Endothelial cell of umbilical vein (primary cell): ENCODE measurements around the gene PPIH. TPM values are rescaled to one million over a fixed set of nuclear protein-coding genes. Genes with fewer than 3 reads are reported as not detected.

Experiments used
- BruUV-seq: library from RNA; stranded (reverse); fragments of 400-500 nt; replicated peaks from 2 replicates; lab custom pipeline; 2021; lab: Mats Ljungman, UMichigan
- CTCF ChIA-PET: fragments of 300-600, 350-600 bp; sonication (Branson Sonifier 250); formaldehyde crosslinking; loops from one replicate; lab custom pipeline; 2021; ENCODE audit warnings: antibody characterized with exemption, inconsistent platforms; lab: Charles Lee
- POLR2A ChIA-PET: fragments of 300-600, 350-600 bp; sonication (Branson Sonifier 250); formaldehyde crosslinking; loops from one replicate; lab custom pipeline; 2021; ENCODE audit warnings: antibody characterized with exemption, inconsistent platforms; lab: Charles Lee
- DNase-seq: peaks from one replicate; pipeline ENCODE4 v3.0.0-alpha.2; 2011; ENCODE audit warnings: low read depth, low spot score
- FAIRE-seq: peaks from 2 replicates; lab custom pipeline; 2011; peaks lifted over from hg19 to GRCh38; lab: Jason Lieb, UNC
- H2AFZ ChIP-seq: 2 replicates; pipeline ENCODE4 v1.6.0; 2012; ENCODE audit warnings: low read depth, low read length, control low read depth, inconsistent platforms
- H3K27ac ChIP-seq: 2 replicates; pipeline ENCODE4 v1.5.1; 2011; ENCODE audit warnings: low read depth, mild to moderate bottlenecking, control low read depth, low read length, moderate library complexity; ENCODE audit not compliant: insufficient read depth
- H3K27me3 ChIP-seq, 2 experiments: 2 replicates each; pipeline versions ENCODE4 v1.6.0 to v1.6.1; 2011; ENCODE audit warnings: low read length in 2 of 2, mixed read lengths in 1 of 2; ENCODE audit not compliant: control insufficient read depth in 2 of 2, insufficient read depth in 2 of 2
- H3K36me3 ChIP-seq, 2 experiments: 2 replicates in 1 of 2; 3 replicates in 1 of 2; pipeline ENCODE4 v1.5.1; 2011; ENCODE audit warnings: low read length in 2 of 2, mild to moderate bottlenecking in 1 of 2, moderate library complexity in 1 of 2; ENCODE audit not compliant: control insufficient read depth in 2 of 2, insufficient read depth in 2 of 2; ENCODE audit errors: extremely low read depth in 1 of 2
- H3K4me1 ChIP-seq: 3 replicates; pipeline ENCODE4 v1.5.1; 2011; ENCODE audit warnings: mild to moderate bottlenecking, low read length; ENCODE audit not compliant: control insufficient read depth, insufficient read depth; ENCODE audit errors: extremely low read depth
- H3K4me2 ChIP-seq: 2 replicates; pipeline ENCODE4 v1.6.1; 2011; ENCODE audit warnings: low read length, control low read depth, mixed read lengths; ENCODE audit not compliant: insufficient read depth
- H3K4me3 ChIP-seq, 3 experiments: fragments of 200-600 bp in 1 of 3; sonication (generic), shearing (Covaris generic) in 1 of 3; replicated peaks in 1 of 3; 2 replicates each; pipeline ENCODE4 v1.5.1; 2011 to 2016; ENCODE audit warnings: control low read depth in 3 of 3, low read length in 3 of 3, mild to moderate bottlenecking in 2 of 3, inconsistent platforms in 1 of 3, low read depth in 1 of 3, moderate library complexity in 1 of 3; ENCODE audit not compliant: insufficient read depth in 1 of 3
- H3K79me2 ChIP-seq: 2 replicates; pipeline ENCODE4 v1.6.0; 2012; ENCODE audit warnings: low read length, inconsistent platforms; ENCODE audit not compliant: control insufficient read depth, insufficient read depth
- H3K9ac ChIP-seq: replicated peaks from 2 replicates; pipeline ENCODE3; 2011; ENCODE audit warnings: low read length, control low read depth; ENCODE audit not compliant: insufficient read depth; ENCODE audit errors: extremely low read depth
- H3K9me1 ChIP-seq: replicated peaks from 3 replicates; pipeline ENCODE4 v1.6.0; 2011; ENCODE audit warnings: mild to moderate bottlenecking, low read length; ENCODE audit not compliant: control insufficient read depth, insufficient read depth; ENCODE audit errors: extremely low read depth
- H3K9me3 ChIP-seq: replicated peaks from 2 replicates; pipeline ENCODE4 v1.5.1; 2012; ENCODE audit warnings: low read length, inconsistent platforms; ENCODE audit not compliant: control insufficient read depth, insufficient read depth
- H4K20me1 ChIP-seq: replicated peaks from 2 replicates; pipeline ENCODE3; 2011; ENCODE audit warnings: mild to moderate bottlenecking, low read length; ENCODE audit not compliant: control insufficient read depth, insufficient read depth; ENCODE audit errors: extremely low read depth
- EZH2 ChIP-seq: IDR thresholded peaks from 2 replicates; pipeline ENCODE4 v1.6.1; 2012; ENCODE audit warnings: borderline replicate concordance, low read depth, mild to moderate bottlenecking, moderate library complexity, low read length, inconsistent platforms; ENCODE audit not compliant: severe bottlenecking
- FOS ChIP-seq: IDR thresholded peaks from 2 replicates; pipeline ENCODE4 v1.6.1; 2011; ENCODE audit warnings: mild to moderate bottlenecking, low read length, moderate library complexity, borderline replicate concordance; ENCODE audit not compliant: insufficient read depth
- GATA2 ChIP-seq: IDR thresholded peaks from 2 replicates; pipeline ENCODE4 v1.7.0; 2011; ENCODE audit warnings: low read depth, mild to moderate bottlenecking, moderate library complexity, mixed read lengths, low read length; ENCODE audit not compliant: insufficient read length, insufficient read depth
- JUN ChIP-seq: IDR thresholded peaks from 2 replicates; pipeline ENCODE4 v1.6.1; 2011; ENCODE audit warnings: borderline replicate concordance, low read depth; ENCODE audit not compliant: insufficient read length, insufficient read depth
- MYC ChIP-seq: IDR thresholded peaks from one replicate; pipeline ENCODE4 v1.6.1; 2011; ENCODE audit warnings: mild to moderate bottlenecking, low read depth, low read length
- POLR2AphosphoS5 ChIP-seq: IDR thresholded peaks from 2 replicates; pipeline ENCODE4 v1.6.1; 2012; ENCODE audit warnings: low read depth, mild to moderate bottlenecking, control low read depth, low read length, moderate library complexity; ENCODE audit not compliant: insufficient read depth
- dilution Hi-C: fragments of 300-500 bp; cut with MboI; formaldehyde crosslinking; loops from one replicate; pipeline ENCODE4 v1.15.0; 2019; ENCODE audit warnings: low sequenced_read_pairs; ENCODE audit not compliant: extremely low pct_ligation_motif_present
- intact Hi-C: fragments of 100-400 bp; cut with micrococcal nuclease; formaldehyde crosslinking; loops from one replicate; pipeline ENCODE4 v1.10.0; 2022
- polyA plus RNA-seq, 4 experiments: library from polyadenylated mRNA; depleted of rRNA in 3 of 4; stranded (reverse) in 3 of 4; unstranded in 1 of 4; fragments of >200 nt; gene quantifications; 2 replicates each; pipeline versions ENCODE4 v1.2.1 to v1.2.3, GENCODE V29; 2011 to 2012; ENCODE audit warnings: missing spikeins in 1 of 4
- total RNA-seq: library from RNA; stranded (reverse); gene quantifications from 2 replicates; pipeline ENCODE4 v1.2.3, GENCODE V29; 2021
- TF ChIP-seq, protein P1 (sequence below), 2 donors: IDR thresholded peaks; 1 replicate in 1 of 2; 2 replicates in 1 of 2; pipeline ENCODE4 v1.5.1; 2011; ENCODE audit warnings: low read length in 2 of 2, mild to moderate bottlenecking in 2 of 2, moderate library complexity in 2 of 2, control low read depth in 1 of 2, inconsistent platforms in 1 of 2, low read depth in 1 of 2; ENCODE audit not compliant: insufficient read depth in 1 of 2; ENCODE audit errors: extremely low read depth in 1 of 2
- TF ChIP-seq, protein P2 (sequence below): IDR thresholded peaks from 2 replicates; pipeline ENCODE4 v1.6.1; 2011; ENCODE audit not compliant: insufficient read depth, insufficient read length

Gene PPIH
- total and polyA plus RNA-seq, 2 donors (not counting 3 experiments of a cell fraction or from before 2014, with no cell fraction given) = 52.1 to 55.2 TPM

- CTCF ChIA-PET = interaction anchor here (0.9 to 2.4 kb wide), 6 partner anchors 12 to 516 kb away, joined by 3 to 17 read pairs (median 4); partner anchors contain the start of gene PPCS
- peaks cover 18% of the 10 kb centered on the region for H3K4me1 ChIP-seq
- FAIRE-seq = no peak
Measured at GRCh38 chr1:42689912-42690311, 31.7 kb downstream of the PPIH start.

More at GRCh38 chr1:42689912-42690311, 31.7 kb downstream of the PPIH start:
- peaks cover 100% of the 10 kb centered on the region for H3K79me2 ChIP-seq
- POLR2A ChIA-PET = no interaction called here
- no peak for DNase-seq
- no peak overlapping the region for H3K9ac ChIP-seq
- no peak overlapping the region for H3K4me3 ChIP-seq
- intact Hi-C loops (loop anchor here (10.0 kb wide), 1 partner anchor 355 kb away; the partner anchor contains the start of gene FOXJ3), dilution Hi-C loops (no loop called here)
- no peaks in the 10 kb centered on the region for H3K27me3 ChIP-seq
- TF ChIP-seq, protein P1, sequence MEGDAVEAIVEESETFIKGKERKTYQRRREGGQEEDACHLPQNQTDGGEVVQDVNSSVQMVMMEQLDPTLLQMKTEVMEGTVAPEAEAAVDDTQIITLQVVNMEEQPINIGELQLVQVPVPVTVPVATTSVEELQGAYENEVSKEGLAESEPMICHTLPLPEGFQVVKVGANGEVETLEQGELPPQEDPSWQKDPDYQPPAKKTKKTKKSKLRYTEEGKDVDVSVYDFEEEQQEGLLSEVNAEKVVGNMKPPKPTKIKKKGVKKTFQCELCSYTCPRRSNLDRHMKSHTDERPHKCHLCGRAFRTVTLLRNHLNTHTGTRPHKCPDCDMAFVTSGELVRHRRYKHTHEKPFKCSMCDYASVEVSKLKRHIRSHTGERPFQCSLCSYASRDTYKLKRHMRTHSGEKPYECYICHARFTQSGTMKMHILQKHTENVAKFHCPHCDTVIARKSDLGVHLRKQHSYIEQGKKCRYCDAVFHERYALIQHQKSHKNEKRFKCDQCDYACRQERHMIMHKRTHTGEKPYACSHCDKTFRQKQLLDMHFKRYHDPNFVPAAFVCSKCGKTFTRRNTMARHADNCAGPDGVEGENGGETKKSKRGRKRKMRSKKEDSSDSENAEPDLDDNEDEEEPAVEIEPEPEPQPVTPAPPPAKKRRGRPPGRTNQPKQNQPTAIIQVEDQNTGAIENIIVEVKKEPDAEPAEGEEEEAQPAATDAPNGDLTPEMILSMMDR (IDR thresholded peaks at IDR 0.05; ENCODE audit: extremely low read depth in 1 of 2, insufficient read depth in 1 of 2, low read depth in 1 of 2, low read length in 2 of 2) = no peak
- no peak for TF ChIP-seq FOS
- no peak for TF ChIP-seq JUN
- TF ChIP-seq, protein P2, sequence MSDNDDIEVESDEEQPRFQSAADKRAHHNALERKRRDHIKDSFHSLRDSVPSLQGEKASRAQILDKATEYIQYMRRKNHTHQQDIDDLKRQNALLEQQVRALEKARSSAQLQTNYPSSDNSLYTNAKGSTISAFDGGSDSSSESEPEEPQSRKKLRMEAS = no peak
- TF ChIP-seq EZH2 = no peak
- no peak for TF ChIP-seq MYC
- no peak for TF ChIP-seq GATA2
- TF ChIP-seq POLR2AphosphoS5 = no peak
- no peak overlapping the region for H3K4me2 ChIP-seq
- no TSS peak for BruUV-seq
- peaks cover 49% of the 10 kb centered on the region for H4K20me1 ChIP-seq
- no peak overlapping the region for H3K27ac ChIP-seq
- H3K36me3 ChIP-seq = peaks cover under 1 to 3% of the 10 kb centered on the region in 2 experiments
- no peaks in the 10 kb centered on the region for H3K9me1 ChIP-seq
- no peak overlapping the region for H2AFZ ChIP-seq
- no peaks in the 10 kb centered on the region for H3K9me3 ChIP-seq
